UCSD-AML1 (cell line): ENCODE measurements around the gene RADIL.
"Not testable (repeated sequence)": the region's sequence is repeated elsewhere in the genome, so short reads cannot be mapped to it uniquely, and the experiment has no call there.

Experiments used
- DNase-seq: peaks from one replicate; lab custom pipeline; 2025; ENCODE audit not compliant: unreplicated experiment; lab: John Stamatoyannopoulos, UW

RADIL gene

DNA sequence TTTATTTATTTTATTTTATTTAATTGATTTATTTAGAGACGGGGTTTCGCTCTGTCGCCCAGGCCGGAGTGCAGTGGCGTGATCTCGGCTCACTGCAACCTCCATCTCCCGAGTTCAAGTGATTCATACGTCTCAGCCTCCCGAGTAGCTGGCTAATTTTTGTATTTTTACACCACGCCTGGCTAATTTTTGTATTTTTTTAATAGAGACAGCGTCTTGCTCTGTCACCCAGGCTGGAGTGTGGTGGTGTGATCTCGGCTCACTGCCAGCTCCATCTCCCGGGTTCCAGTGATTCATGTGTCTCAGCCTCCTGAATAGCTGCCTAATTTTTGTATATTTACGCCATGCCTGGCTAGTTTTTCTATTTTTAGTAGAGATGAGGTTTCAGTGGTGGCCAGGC, 73.8 kb downstream of the RADIL start:
- no peak for DNase-seq

- peak; percentile 77 for DNase-seq
Measured at GRCh38 chr7:4809091-4809591, 74.4 kb downstream of the RADIL start.

- no peak for DNase-seq
Measured at GRCh38 chr7:4808565-4808964, 75.0 kb downstream of the RADIL start.

DNA sequence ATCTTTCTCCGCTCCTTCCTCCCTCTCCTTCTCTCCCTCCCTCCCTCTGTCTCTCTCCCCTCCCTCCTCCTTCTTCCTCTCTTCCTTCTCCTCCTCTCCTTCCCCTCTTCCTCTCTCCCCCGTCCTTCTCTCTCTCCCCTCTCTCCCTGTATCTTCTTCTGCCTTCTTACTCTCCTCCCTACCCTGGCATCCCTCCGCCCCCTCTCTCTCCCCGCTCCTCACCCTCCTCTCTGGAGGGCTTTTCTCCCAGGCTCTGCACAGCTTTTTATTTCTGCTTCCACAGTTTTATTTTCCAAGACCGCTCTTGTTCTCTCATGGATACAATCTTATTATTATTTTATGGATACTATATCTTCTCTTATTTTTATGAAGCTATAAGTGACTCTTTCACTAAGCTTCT, 75.5 kb downstream of the RADIL start:
- no peak for DNase-seq

- peak; percentile 8 for DNase-seq
Measured at GRCh38 chr7:4807598-4808016, 75.9 kb downstream of the RADIL start.

DNA sequence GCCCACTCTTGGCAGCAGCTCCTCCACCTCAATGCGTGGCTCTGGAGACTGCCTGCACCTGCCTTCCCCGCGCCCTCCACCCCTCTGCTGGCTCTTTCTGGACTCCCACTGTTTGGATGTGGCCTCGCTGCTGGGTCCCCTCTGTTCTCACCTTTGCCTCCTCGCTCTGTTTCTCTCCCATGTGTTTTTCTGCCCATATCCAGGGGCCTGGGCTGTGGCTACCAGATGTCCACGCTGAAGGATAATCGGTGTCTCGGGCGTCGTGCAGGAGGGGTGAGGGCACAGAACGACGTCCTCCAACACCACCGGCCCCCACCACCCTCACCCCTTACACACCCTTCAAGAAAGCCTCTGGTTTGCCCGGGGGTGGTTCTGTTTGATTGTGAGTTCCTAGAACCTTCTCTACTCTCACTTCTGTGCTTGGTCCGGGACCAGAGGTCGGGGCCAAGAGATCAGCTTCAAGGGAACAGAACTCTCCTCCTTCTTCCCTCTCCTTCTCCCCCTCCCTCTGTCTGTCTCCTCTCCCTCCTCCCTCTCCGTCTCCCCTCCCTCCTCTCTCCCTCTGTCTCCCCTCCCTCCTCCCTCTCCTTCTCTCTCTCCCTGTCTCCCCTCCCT, 76.4 kb downstream of the RADIL start:
- DNase-seq = no peak

- no peak for DNase-seq
Measured at GRCh38 chr7:4805984-4806300, 77.6 kb downstream of the RADIL start.

DNA sequence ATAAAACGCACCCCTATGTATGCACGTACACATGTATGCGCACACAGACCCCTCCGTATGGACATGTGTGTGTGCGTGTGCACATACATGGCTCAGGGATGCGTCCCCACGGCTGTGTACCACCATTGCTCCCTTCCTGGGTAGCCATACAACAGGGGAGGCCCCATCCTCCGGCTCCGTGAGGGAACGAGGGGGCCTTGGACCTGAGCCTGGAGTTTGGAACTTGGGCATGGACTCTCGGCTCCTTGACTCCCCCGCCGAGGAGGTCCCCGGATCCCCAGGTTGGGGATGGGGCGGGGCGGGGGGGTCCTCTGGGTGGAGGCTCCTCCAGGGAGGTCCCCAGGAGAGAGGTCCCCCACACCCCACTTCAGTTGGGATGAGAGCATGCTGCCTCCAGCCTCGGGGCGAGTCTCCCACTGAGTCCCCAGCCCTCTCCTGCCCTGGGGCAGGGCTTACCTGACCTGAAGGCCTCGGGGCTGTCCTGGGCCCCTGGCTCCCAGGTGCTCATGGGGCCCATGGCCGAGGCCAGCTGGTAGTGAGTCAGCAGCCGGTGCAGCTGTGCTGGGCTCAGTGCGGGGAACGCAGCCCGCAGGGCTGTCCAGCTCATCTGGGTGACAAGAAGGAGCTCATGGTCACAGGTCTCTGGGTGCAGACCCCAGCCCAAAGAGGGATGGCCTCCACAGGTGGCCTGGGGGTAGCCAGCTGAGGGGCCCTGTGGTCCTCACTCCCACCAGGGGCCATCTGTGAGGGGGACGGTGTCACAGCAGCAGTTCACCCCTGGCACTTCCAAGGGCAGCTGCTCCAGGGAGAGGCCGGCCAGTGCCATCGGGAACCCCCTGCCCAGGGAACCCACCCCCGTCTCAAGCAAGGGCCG, 78.2 kb downstream of the RADIL start:
- no peak for DNase-seq

- no peak for DNase-seq
Measured at GRCh38 chr7:4803397-4804241, 79.9 kb downstream of the RADIL start.

DNA sequence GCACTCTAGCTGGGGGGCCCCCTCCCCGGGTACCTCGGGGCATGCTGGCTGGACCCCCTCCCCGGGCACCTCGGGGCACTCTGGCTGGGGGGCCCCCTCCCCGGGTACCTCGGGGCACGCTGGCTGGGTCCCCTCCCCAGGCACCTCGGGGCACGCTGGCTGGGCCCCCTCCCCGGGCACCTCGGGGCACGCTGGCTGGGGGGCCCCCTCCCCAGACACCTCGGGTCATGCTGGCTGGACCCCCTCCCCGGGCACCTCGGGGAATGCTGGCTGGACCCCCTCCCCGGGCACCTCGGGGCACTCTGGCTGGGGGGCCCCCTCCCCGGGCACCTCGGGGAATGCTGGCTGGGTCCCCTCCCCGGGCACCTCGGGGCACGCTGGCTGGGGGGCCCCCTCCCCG, 80.9 kb downstream of the RADIL start:
- not testable (repeated sequence) for DNase-seq

- no peak for DNase-seq
Measured at GRCh38 chr7:4801839-4802231, 81.7 kb downstream of the RADIL start.

GRCh38 chr7:4800926-4801838, 82.3 kb downstream of the RADIL start:
- no peak for DNase-seq

- DNase-seq = no peak
Measured at GRCh38 chr7:4800487-4800886, 83.0 kb downstream of the RADIL start.

DNA sequence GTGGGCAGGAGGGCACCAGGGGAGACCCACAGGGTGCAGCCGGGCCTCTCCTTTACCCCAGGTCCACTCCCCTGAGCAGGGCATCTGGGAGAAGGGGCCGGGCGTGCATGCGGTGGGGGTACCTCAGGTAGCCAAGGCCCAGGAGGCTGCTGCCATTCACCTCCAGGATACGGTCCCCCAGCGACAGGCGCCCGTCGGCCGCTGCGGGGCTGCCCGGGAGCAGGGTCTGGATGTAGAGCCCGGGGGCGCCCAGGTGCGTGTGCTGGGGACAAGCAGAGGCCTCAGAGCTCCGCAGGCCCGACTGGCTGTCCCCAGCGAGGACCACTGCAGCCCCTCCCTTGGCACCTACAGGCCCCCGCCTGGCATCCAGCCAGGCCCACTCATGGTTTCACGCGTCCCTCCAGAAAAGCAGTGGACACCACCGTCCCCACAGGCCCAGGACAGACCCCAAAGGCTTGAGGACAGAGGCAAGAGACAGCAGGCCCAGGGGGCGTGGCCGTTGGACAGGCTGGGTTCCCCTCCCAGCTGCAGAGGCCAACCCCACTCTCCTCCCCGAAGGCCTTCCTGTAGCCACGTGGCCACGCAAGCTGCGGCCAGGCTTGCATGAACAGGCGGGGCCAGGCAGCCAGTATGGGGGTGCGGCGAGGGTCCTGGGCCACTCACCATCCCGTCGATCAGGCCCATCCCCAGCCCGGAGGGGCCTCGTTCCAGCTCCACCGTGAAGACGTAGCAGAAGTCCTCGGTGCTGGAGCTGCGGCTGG, 83.8 kb downstream of the RADIL start:
- peak; percentile 8 for DNase-seq

DNA sequence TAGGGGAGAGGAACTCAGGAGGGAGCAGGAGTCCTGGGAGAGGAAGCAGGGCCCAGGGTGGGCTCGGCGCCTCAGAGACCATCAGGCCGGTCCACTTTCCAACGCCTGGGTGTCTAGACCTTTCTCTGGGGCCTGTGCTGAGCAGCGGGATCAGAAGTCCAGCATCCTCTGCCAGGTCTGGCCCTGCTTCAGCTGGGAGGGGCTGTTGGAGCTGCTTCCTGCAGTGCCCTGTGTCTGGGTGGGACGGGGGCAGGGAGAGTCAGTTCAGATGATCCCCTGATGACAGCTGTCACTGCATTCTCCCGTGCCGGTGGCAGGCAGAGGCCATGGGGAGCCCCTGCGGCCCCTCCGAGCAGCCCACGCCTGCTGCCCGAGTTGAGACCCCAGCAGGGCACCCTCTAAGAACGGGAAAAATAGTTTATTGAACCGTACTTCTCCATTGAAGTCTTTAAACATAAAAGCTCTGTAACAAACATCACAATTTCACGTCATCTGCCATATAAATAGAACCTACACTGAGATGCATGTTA, 84.7 kb downstream of the RADIL start:
- no peak for DNase-seq

- DNase-seq = peak; percentile 18
Measured at GRCh38 chr7:4797858-4798705, 85.4 kb downstream of the RADIL start.

DNA sequence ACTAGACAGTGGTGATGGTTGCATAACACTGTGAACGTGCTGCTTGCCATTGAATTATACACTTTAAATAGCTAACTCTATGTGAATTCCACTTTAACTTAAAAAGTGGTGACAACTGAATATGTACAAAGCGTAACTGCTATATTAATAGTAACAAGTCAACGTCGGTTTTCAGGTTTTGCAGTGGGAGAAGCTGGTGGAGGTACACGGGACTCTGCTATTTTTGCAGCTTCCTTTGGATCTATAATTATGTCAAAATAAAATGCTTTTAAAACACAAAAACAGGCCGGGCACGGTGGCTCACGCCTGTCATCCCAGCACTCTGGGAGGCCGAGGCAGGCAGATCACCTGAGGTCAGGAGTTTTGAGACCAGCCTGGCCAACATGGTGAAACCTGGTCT, 87.1 kb downstream of the RADIL start:
- DNase-seq = no peak

DNA sequence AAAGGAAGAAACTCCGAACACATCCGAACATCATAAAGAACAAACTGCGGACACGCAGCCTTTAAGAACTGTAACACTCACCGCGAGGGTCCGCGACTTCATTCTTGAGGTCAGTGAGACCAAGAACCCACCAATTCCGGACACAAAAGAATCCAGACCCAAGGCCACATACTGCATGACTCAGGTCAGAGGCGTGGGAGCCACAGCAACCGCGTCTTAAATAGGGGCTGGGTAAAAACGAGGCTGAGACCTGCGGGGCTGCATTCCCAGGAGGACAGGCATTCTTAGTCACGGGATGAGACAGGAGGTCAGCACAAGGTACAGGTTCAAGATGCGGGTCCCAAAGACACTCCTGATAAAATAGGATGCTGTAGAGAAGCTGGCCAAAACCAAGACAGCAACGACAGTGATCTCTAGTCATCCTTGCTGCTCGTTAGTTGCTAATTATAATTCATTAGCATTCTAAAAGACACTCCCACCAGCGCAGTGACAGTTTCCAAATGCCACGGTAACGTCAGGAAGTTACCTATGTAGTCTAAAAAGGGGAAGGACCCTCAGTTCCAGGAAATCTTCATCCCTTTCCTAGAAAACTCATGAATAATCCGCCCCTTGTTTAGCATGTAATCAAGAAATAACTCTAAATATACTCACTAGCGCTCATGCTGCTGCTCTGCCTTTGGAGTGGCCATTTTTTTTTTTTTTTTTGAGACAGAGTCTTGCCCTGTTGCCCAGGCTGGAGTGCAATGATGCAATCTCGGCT, 88.7 kb downstream of the RADIL start:
- no peak for DNase-seq
